ENCODE data around the gene PAPSS1.
A peak's percentile ranks its signal among the peaks of the same experiment; 100 is the strongest.
"Not testable (repeated sequence)": the region's sequence is repeated elsewhere in the genome, so short reads cannot be mapped to it uniquely, and the experiment has no call there.

The PAPSS1 gene

GRCh38 chr4:107725281-107725859 is 5.3 kb upstream of the PAPSS1 start:
- no peak for DNase-seq

GRCh38 chr4:107723331-107723730 is 3.3 kb upstream of the PAPSS1 start:
- not testable (repeated sequence) for DNase-seq

- peak; percentile 53 for DNase-seq
Observed at GRCh38 chr4:107721436-107722100, 1.5 kb upstream of the PAPSS1 start.

GRCh38 chr4:107719207-107719921 is 670 bp downstream of the PAPSS1 start:
- no peak for DNase-seq

- no peak for DNase-seq
Observed at GRCh38 chr4:107718351-107718965, 1.6 kb downstream of the PAPSS1 start.

GRCh38 chr4:107714256-107714655 is 5.8 kb downstream of the PAPSS1 start:
- no peak for DNase-seq

GRCh38 chr4:107712236-107712635 is 7.8 kb downstream of the PAPSS1 start:
- no peak for DNase-seq

- no peak for DNase-seq
Observed at GRCh38 chr4:107711831-107712230, 8.2 kb downstream of the PAPSS1 start.

GRCh38 chr4:107710493-107711459 is 9.3 kb downstream of the PAPSS1 start:
- no peak for DNase-seq

- DNase-seq: no peak
Observed at GRCh38 chr4:107709916-107710315, 10.1 kb downstream of the PAPSS1 start.

GRCh38 chr4:107708225-107708624 is 11.8 kb downstream of the PAPSS1 start:
- no peak for DNase-seq

GRCh38 chr4:107705742-107706556 is 14.1 kb downstream of the PAPSS1 start:
- no peak for DNase-seq

- no peak for DNase-seq
Observed at GRCh38 chr4:107701565-107701964, 18.5 kb downstream of the PAPSS1 start.

GRCh38 chr4:107699466-107700206 is 20.4 kb downstream of the PAPSS1 start:
- no peak for DNase-seq

- DNase-seq: not testable (repeated sequence)
Observed at GRCh38 chr4:107696187-107696586, 23.8 kb downstream of the PAPSS1 start.

GRCh38 chr4:107693132-107693531 is 26.9 kb downstream of the PAPSS1 start:
- no peak for DNase-seq

- no peak for DNase-seq
Observed at GRCh38 chr4:107692202-107692601, 27.8 kb downstream of the PAPSS1 start.

- no peak for DNase-seq
Observed at GRCh38 chr4:107691378-107691777, 28.7 kb downstream of the PAPSS1 start.

- DNase-seq: no peak
Observed at GRCh38 chr4:107689912-107690587, 30.0 kb downstream of the PAPSS1 start.

- DNase-seq: no peak
Observed at GRCh38 chr4:107688421-107688820, 31.6 kb downstream of the PAPSS1 start.
